Esophagus (tissue), 2 donors: Measurements from ENCODE around the gene PHACTR1. TPM values are rescaled to one million over a fixed set of nuclear protein-coding genes. Genes with fewer than 3 reads are reported as not detected.

ENCODE experiments used
- H3K27ac ChIP-seq, 2 donors: one replicate each; pipeline ENCODE4 v1.5.1; 2013; ENCODE audit warnings: low read depth in 2 of 2, mild to moderate bottlenecking in 2 of 2, inconsistent platforms in 1 of 2, low read length in 1 of 2, moderate library complexity in 1 of 2
- H3K27me3 ChIP-seq, 2 donors: one replicate each; pipeline ENCODE4 v1.6.1; 2013; ENCODE audit warnings: low read length in 2 of 2, control low read depth in 1 of 2, mild to moderate bottlenecking in 1 of 2; ENCODE audit not compliant: insufficient read depth in 2 of 2, control insufficient read depth in 1 of 2
- H3K36me3 ChIP-seq, 2 donors: one replicate each; pipeline ENCODE4 v1.6.1; 2013; ENCODE audit warnings: low read length in 1 of 2; ENCODE audit not compliant: control insufficient read depth in 2 of 2, insufficient read depth in 2 of 2
- H3K4me1 ChIP-seq, 2 donors: one replicate each; pipeline ENCODE4 v1.6.1; 2013; ENCODE audit warnings: low read length in 1 of 2; ENCODE audit not compliant: control insufficient read depth in 2 of 2, insufficient read depth in 2 of 2
- H3K4me3 ChIP-seq, 2 donors: one replicate each; pipeline ENCODE4 v1.5.1; 2013; ENCODE audit warnings: low read length in 2 of 2, mild to moderate bottlenecking in 2 of 2, low read depth in 1 of 2, moderate library complexity in 1 of 2
- H3K9me3 ChIP-seq, 2 donors: one replicate each; pipeline ENCODE4 v1.6.1; 2013; ENCODE audit warnings: mild to moderate bottlenecking in 2 of 2, low read depth in 1 of 2, low read length in 1 of 2, moderate library complexity in 1 of 2; ENCODE audit not compliant: control insufficient read depth in 2 of 2, insufficient read depth in 1 of 2
- WGBS, 2 donors: extraction: QIAGEN DNeasy Blood & Tissue Kit; methylation state at CpG; one replicate each; pipeline ENCODE4 v1.1.7; 2013; 5-methylcytosine and 5-hydroxymethylcytosine counted together
- polyA plus RNA-seq, 2 donors: library from polyadenylated mRNA; stranded (reverse); fragments of 200-250 nt; gene quantifications; one replicate each; pipeline ENCODE4 v1.2.3, GENCODE V29; 2013
- donor health status: healthy with polysubstance abuse.
- donor health status: Bipolar disorder and iron deficiency.

PHACTR1 gene
- polyA plus RNA-seq, 2 donors: 0.41 to 0.55 TPM

- Histone ChIP-seq H3K4me3 (no peak overlapping the region), H3K27ac (no peak overlapping the region), H3K4me1 (no peaks in the 10 kb centered on the region), H3K36me3 (no peaks in the 10 kb centered on the region), H3K9me3 (no peaks in the 10 kb centered on the region), H3K27me3 (no peaks in the 10 kb centered on the region)
- 74 to 77% methylated on average over 4 of the region's 4 CpGs for WGBS, 2 donors
Observed at GRCh38 chr6:12832226-12832735, 115.7 kb downstream of the PHACTR1 start.

- no peak overlapping the region for H3K4me3 ChIP-seq
- H3K27ac ChIP-seq: no peak overlapping the region
- no peaks in the 10 kb centered on the region for H3K36me3 ChIP-seq
- no peaks in the 10 kb centered on the region for H3K4me1 ChIP-seq
- H3K9me3 ChIP-seq: peaks cover 5 to 6% of the 10 kb centered on the region in 2 donors
- 56 to 60% methylated on average over 2 of the region's 2 CpGs for WGBS, 2 donors
- no peaks in the 10 kb centered on the region for H3K27me3 ChIP-seq
Observed at GRCh38 chr6:12836009-12836408, 119.4 kb downstream of the PHACTR1 start.

- Histone ChIP-seq H3K36me3 (no peaks in the 10 kb centered on the region), H3K4me1 (no peaks in the 10 kb centered on the region), H3K27me3 (no peaks in the 10 kb centered on the region), H3K27ac (no peak overlapping the region), H3K4me3 (no peak overlapping the region), H3K9me3 (peaks cover 5 to 6% of the 10 kb centered on the region in 2 donors)
- 49 to 67% methylated on average over 1 of the region's 1 CpG for WGBS, 2 donors
Observed at GRCh38 chr6:12841619-12842018, 125.1 kb downstream of the PHACTR1 start.

- H3K4me3 ChIP-seq: no peak overlapping the region
- no peaks in the 10 kb centered on the region for H3K27me3 ChIP-seq
- no peaks in the 10 kb centered on the region for H3K36me3 ChIP-seq
- peaks cover 5 to 6% of the 10 kb centered on the region in 2 donors for H3K9me3 ChIP-seq
- H3K4me1 ChIP-seq: no peaks in the 10 kb centered on the region
- no peak overlapping the region for H3K27ac ChIP-seq
Observed at GRCh38 chr6:12842114-12842513, 125.5 kb downstream of the PHACTR1 start.

DNA sequence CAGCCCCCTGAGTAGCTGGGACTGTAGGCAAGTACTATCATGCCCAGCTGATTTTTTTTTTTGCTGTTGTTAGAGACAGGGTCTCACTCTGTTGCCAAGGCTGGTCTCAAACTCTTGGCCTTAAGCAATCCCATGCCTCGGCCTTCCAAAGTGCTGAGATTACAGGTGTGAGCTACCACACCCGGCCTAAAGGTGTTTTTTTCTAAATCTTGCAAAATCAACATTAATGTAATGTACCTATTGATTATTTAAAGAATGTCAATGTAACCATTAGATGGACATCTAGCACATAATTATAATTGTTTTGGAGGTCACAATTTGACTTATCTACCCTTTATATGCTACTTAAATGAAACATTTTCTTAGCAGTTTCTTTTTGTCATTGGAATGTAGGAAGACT lies 126.1 kb downstream of the PHACTR1 start:
- no peaks in the 10 kb centered on the region for H3K36me3 ChIP-seq
- no peak overlapping the region for H3K4me3 ChIP-seq
- WGBS, 2 donors: 69 to 74% methylated on average over 2 of the region's 2 CpGs
- no peak overlapping the region for H3K27ac ChIP-seq
- peaks cover 5% of the 10 kb centered on the region in 2 donors for H3K9me3 ChIP-seq
- no peaks in the 10 kb centered on the region for H3K4me1 ChIP-seq
- H3K27me3 ChIP-seq: no peaks in the 10 kb centered on the region

DNA sequence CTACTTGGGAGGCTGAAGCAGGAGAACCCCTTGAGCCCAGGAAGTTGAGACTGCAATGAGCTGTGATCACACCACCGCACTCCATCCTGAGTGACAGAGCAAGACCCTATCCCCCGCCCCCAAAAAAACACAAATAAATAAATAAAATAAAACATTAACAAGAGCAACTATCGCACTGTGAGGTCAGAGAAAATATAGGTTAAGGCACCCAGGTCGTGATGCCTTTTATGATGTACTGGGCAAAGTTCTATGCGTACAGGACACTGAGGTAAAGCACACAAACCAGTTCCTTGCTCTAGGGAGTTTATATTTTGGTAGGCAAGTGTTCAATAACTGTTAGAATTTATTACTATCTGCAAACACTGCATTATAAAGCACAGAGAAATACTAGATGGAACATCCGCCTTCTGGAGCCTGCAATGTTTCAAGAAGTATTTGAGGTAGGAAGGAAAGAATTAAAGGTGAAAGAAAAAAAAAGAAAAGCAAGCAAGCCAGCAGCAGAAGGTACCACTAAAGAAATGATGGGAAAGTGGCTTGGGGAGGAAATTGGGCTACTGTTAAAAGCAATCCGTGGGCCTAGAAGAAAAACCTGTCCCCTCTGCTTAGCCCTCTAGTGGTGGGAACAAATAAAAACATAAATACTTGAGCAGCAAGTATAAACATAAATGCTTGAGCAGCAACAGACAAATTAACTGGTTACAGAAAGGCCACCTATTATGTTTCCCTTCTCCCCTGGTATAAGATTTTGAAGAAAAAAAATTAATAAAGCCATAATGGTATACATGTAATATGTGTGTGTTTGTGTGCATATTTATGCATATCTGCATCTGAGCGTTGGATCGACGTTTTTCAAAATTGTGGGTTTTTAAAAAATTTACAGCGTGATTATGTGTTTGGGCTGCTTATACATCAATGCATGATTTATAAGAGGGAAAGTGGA lies 128.0 kb downstream of the PHACTR1 start:
- Histone ChIP-seq H3K27ac (no peak overlapping the region), H3K9me3 (no peaks in the 10 kb centered on the region), H3K27me3 (no peaks in the 10 kb centered on the region), H3K4me3 (no peak overlapping the region), H3K36me3 (no peaks in the 10 kb centered on the region), H3K4me1 (no peaks in the 10 kb centered on the region)
- 83 to 84% methylated on average over 11 of the region's 11 CpGs for WGBS, 2 donors

DNA sequence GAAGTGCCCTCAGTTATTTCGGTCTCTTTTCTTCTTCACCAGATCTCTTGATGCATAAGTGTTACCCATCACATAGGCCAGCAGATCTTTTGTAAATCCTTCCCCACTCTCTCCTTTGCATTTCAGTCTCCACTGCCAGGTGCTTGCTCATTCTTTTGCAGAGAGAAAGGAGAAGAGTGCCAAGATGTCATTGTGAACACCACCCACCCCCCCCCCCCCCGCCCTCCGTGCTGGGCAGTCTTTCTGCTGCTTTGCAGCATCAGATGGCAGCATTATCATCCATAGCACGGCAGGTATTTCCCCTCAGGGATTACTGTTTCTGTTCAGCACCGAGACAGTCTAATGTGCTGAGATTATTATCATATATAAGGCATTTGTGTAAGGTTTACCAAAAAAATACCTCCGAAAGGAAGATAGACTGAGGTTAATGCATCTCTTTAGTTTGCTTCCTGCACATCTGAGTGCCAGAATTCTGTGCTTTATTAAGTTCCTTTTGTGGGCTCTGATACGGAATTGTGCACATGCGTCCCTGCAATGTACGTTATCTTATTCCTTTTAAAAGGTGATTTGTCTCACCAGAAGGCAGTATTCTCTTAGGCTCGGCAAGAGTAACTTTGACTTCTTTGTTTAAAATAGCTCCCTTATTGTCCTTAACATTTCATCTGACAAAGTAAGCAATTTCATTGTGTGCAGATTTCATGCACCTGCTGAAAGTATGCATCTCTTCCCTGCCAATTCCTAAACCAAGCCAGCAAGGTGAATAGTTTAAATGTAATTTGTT lies 128.8 kb downstream of the PHACTR1 start:
- Histone ChIP-seq H3K36me3 (no peaks in the 10 kb centered on the region), H3K9me3 (no peaks in the 10 kb centered on the region), H3K4me3 (no peak overlapping the region), H3K27ac (no peak overlapping the region), H3K4me1 (no peaks in the 10 kb centered on the region), H3K27me3 (no peaks in the 10 kb centered on the region)
- WGBS, 2 donors: 35 to 38% methylated on average over 10 of the region's 10 CpGs

- Histone ChIP-seq H3K36me3 (no peaks in the 10 kb centered on the region), H3K4me1 (no peaks in the 10 kb centered on the region), H3K27ac (no peak overlapping the region), H3K27me3 (no peaks in the 10 kb centered on the region), H3K4me3 (no peak overlapping the region), H3K9me3 (no peaks in the 10 kb centered on the region)
- 77 to 79% methylated on average over 13 of the region's 13 CpGs for WGBS, 2 donors
Observed at GRCh38 chr6:12848964-12849808, 132.6 kb downstream of the PHACTR1 start.

DNA sequence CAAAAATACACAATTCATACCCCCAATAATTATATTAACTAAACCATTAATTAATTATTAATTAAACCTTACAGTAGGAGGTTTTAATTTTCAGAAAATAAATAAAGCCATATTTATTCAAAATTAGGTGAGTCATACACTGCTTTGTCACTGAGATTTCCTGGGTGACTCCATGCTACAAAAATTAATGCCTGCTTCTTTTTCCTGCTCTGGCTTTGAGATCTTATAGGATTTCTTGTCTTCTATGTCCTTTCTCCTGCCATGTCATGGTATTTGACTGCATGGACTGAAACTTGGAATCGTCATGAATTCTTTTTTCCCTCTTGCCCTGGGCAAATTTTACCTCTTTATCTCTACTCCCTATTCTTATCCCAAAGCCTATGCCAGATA lies 133.2 kb downstream of the PHACTR1 start:
- no peaks in the 10 kb centered on the region for H3K27me3 ChIP-seq
- 56 to 69% methylated on average over 1 of the region's 1 CpG for WGBS, 2 donors
- no peaks in the 10 kb centered on the region for H3K9me3 ChIP-seq
- no peak overlapping the region for H3K27ac ChIP-seq
- no peaks in the 10 kb centered on the region for H3K4me1 ChIP-seq
- no peaks in the 10 kb centered on the region for H3K36me3 ChIP-seq
- no peak overlapping the region for H3K4me3 ChIP-seq
